Neural cell (in vitro differentiated cells): ENCODE measurements around the gene UCN2. TPM values are rescaled to one million over a fixed set of nuclear protein-coding genes. Genes with fewer than 3 reads are reported as not detected.

Source experiments
- H2AFZ ChIP-seq: fragments of 200-600, 300-800 bp; sonication (generic), shearing (Covaris generic); 2 replicates; pipeline ENCODE4 v1.6.0; 2014; ENCODE audit warnings: low read depth, mild to moderate bottlenecking, antibody characterized with exemption, low read length, moderate library complexity
- H3F3A ChIP-seq: fragments of 200-600 bp; shearing (Covaris generic); 2 replicates; pipeline ENCODE4 v1.6.1; 2016; ENCODE audit warnings: mild to moderate bottlenecking, moderate library complexity, mixed read lengths, antibody characterized with exemption, low read length; ENCODE audit not compliant: insufficient read depth, poor library complexity, severe bottlenecking
- H3K27ac ChIP-seq: fragments of 200-600, 300-800 bp; sonication (generic), shearing (Covaris generic); 2 replicates; pipeline ENCODE4 v1.5.1; 2014; ENCODE audit warnings: mild to moderate bottlenecking, low read length, moderate library complexity
- H3K27me3 ChIP-seq: fragments of 300-800, 200-600 bp; sonication (generic), shearing (Covaris generic); 2 replicates; pipeline ENCODE4 v1.6.0; 2014; ENCODE audit warnings: mild to moderate bottlenecking, low read depth, low read length, moderate library complexity; ENCODE audit not compliant: insufficient read depth
- H3K36me3 ChIP-seq: fragments of 300-800, 200-600 bp; sonication (generic), shearing (Covaris generic); 2 replicates; pipeline ENCODE4 v1.5.1; 2014; ENCODE audit warnings: mild to moderate bottlenecking, antibody characterized with exemption, low read length, moderate library complexity; ENCODE audit not compliant: insufficient read depth
- H3K4me2 ChIP-seq: fragments of 300-800, 200-600 bp; sonication (generic), shearing (Covaris generic); 2 replicates; pipeline ENCODE4 v1.6.0; 2014; ENCODE audit warnings: mild to moderate bottlenecking, low read length
- H3K4me3 ChIP-seq: fragments of 300-800, 200-600 bp; sonication (generic), shearing (Covaris generic); 2 replicates; pipeline ENCODE4 v1.5.1; 2014; ENCODE audit warnings: mild to moderate bottlenecking, low read length, moderate library complexity
- H3K79me2 ChIP-seq: fragments of 200-600 bp; shearing (Covaris generic); replicated peaks from 2 replicates; pipeline ENCODE4 v1.6.0; 2014; ENCODE audit warnings: mild to moderate bottlenecking, low read length, moderate library complexity; ENCODE audit not compliant: insufficient read depth
- H3K9ac ChIP-seq: fragments of 300-800, 200-600 bp; sonication (generic), shearing (Covaris generic); 2 replicates; pipeline ENCODE4 v1.6.1; 2016; ENCODE audit warnings: mild to moderate bottlenecking, low read length, mixed read lengths
- H3K9me2 ChIP-seq: fragments of 200-600 bp; shearing (Covaris generic); 2 replicates; pipeline ENCODE4 v1.6.1; 2016; ENCODE audit warnings: mild to moderate bottlenecking, low read length, mixed read lengths; ENCODE audit not compliant: insufficient read depth
- H3K9me3 ChIP-seq: fragments of 200-600, 300-800 bp; sonication (generic), shearing (Covaris generic); 2 replicates; pipeline ENCODE4 v1.6.1; 2016; ENCODE audit warnings: mild to moderate bottlenecking, mixed run types, low read length, moderate library complexity, mixed read lengths
- H4K20me1 ChIP-seq: fragments of 200-600 bp; shearing (Covaris generic); 2 replicates; pipeline ENCODE4 v1.6.1; 2016; ENCODE audit warnings: mild to moderate bottlenecking, mixed run types; ENCODE audit not compliant: insufficient read depth
- EP300 ChIP-seq: fragments of 450-650 bp; conservative IDR thresholded peaks from 2 replicates; pipeline ENCODE4 v1.6.1; 2014; ENCODE audit warnings: antibody characterized with exemption, mild to moderate bottlenecking, moderate library complexity; ENCODE audit not compliant: poor library complexity, severe bottlenecking
- EZH2 ChIP-seq: fragments of 200-600, 300-800 bp; shearing (Covaris generic), sonication (generic); IDR thresholded peaks from 2 replicates; pipeline ENCODE4 v1.6.1; 2014; ENCODE audit warnings: antibody characterized with exemption, low read length, borderline replicate concordance, mild to moderate bottlenecking; ENCODE audit not compliant: insufficient read depth, poor library complexity, severe bottlenecking
- MXI1 ChIP-seq: fragments of 450-650 bp; conservative IDR thresholded peaks from 2 replicates; pipeline ENCODE4 v1.6.1; 2014; ENCODE audit warnings: antibody characterized with exemption, mild to moderate bottlenecking; ENCODE audit not compliant: poor library complexity, severe bottlenecking
- POLR2AphosphoS5 ChIP-seq: IDR thresholded peaks from 2 replicates; pipeline ENCODE4 v1.6.1; 2012
- RAD21 ChIP-seq: fragments of 450-650 bp; conservative IDR thresholded peaks from 2 replicates; pipeline ENCODE4 v1.6.1; 2014; ENCODE audit warnings: antibody characterized with exemption, mild to moderate bottlenecking, moderate library complexity
- SMC3 ChIP-seq: fragments of 450-650 bp; conservative IDR thresholded peaks from 2 replicates; pipeline ENCODE4 v1.6.1; 2014; ENCODE audit warnings: antibody characterized with exemption, mild to moderate bottlenecking, moderate library complexity; ENCODE audit not compliant: poor library complexity
- TAF1 ChIP-seq: IDR thresholded peaks from 2 replicates; pipeline ENCODE4 v1.6.1; 2012; ENCODE audit warnings: low read depth
- polyA plus RNA-seq: library from polyadenylated mRNA; depleted of rRNA; stranded (reverse); fragments of >200 nt; gene quantifications from 2 replicates; pipeline ENCODE4 v1.2.3, GENCODE V29; 2014
- TF ChIP-seq, protein P1 (sequence below): IDR thresholded peaks from 2 replicates; pipeline ENCODE4 v1.6.1; 2012; ENCODE audit warnings: borderline replicate concordance
- TF ChIP-seq, protein P2 (sequence below): fragments of 450-650 bp; IDR thresholded peaks from 2 replicates; pipeline ENCODE4 v1.5.1; 2014; ENCODE audit warnings: antibody characterized with exemption, mild to moderate bottlenecking, moderate library complexity; ENCODE audit not compliant: poor library complexity, severe bottlenecking

The UCN2 gene
- polyA plus RNA-seq, 1 donor from 2014 or later: 0.68 TPM

DNA sequence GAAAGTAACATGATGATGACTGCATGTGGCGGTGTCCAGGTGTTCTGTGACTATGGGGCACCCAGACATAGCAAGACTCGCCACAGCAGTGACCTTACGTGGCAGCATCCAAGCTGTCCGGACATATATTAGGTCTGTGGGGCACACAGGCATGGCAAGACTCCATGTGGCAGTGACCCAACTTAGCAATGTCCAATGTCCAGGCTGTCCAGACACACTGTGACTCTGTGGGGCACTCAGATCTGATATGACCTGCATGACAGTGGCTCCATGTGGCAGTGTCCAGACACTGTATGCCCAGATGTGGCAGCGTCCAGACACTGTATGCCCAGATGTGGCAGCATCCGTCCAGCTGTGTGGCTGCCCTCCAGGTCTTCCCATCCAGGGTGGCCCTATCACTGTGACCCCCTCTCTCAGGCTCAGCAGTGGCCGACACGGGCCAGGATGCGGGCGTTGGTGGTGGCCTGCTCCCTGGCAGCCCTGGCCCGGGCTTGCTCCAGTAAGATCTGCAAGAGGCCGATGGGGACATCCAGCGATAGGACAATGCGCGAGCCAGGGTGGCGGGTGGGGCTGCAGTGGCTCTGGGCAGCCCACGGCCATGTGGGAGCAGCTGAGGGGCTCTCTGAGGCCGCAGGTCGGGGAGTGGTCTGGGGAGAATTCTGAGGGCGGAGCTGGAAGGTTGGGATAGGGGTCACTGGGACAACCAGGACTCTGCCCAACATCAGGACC is 1.1 kb downstream of the UCN2 start:
- Histone ChIP-seq H3K27ac (no peak overlapping the region), H3K9ac (no peak overlapping the region), H3K9me2 (no peaks in the 10 kb centered on the region)

GRCh38 chr3:48561045-48561736 is 2.4 kb downstream of the UCN2 start:
- no peaks in the 10 kb centered on the region for H3K9me2 ChIP-seq
- H3K79me2 ChIP-seq: no peaks in the 10 kb centered on the region
- no peaks in the 10 kb centered on the region for H4K20me1 ChIP-seq
- no peak overlapping the region for H3K4me2 ChIP-seq
- no peak for TF ChIP-seq POLR2AphosphoS5
- TF ChIP-seq MXI1: no peak
- no peak for TF ChIP-seq TAF1
- TF ChIP-seq, protein P1, sequence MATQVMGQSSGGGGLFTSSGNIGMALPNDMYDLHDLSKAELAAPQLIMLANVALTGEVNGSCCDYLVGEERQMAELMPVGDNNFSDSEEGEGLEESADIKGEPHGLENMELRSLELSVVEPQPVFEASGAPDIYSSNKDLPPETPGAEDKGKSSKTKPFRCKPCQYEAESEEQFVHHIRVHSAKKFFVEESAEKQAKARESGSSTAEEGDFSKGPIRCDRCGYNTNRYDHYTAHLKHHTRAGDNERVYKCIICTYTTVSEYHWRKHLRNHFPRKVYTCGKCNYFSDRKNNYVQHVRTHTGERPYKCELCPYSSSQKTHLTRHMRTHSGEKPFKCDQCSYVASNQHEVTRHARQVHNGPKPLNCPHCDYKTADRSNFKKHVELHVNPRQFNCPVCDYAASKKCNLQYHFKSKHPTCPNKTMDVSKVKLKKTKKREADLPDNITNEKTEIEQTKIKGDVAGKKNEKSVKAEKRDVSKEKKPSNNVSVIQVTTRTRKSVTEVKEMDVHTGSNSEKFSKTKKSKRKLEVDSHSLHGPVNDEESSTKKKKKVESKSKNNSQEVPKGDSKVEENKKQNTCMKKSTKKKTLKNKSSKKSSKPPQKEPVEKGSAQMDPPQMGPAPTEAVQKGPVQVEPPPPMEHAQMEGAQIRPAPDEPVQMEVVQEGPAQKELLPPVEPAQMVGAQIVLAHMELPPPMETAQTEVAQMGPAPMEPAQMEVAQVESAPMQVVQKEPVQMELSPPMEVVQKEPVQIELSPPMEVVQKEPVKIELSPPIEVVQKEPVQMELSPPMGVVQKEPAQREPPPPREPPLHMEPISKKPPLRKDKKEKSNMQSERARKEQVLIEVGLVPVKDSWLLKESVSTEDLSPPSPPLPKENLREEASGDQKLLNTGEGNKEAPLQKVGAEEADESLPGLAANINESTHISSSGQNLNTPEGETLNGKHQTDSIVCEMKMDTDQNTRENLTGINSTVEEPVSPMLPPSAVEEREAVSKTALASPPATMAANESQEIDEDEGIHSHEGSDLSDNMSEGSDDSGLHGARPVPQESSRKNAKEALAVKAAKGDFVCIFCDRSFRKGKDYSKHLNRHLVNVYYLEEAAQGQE: no peak
- TF ChIP-seq RAD21: no peak
- TF ChIP-seq EP300: no peak
- TF ChIP-seq, protein P2, sequence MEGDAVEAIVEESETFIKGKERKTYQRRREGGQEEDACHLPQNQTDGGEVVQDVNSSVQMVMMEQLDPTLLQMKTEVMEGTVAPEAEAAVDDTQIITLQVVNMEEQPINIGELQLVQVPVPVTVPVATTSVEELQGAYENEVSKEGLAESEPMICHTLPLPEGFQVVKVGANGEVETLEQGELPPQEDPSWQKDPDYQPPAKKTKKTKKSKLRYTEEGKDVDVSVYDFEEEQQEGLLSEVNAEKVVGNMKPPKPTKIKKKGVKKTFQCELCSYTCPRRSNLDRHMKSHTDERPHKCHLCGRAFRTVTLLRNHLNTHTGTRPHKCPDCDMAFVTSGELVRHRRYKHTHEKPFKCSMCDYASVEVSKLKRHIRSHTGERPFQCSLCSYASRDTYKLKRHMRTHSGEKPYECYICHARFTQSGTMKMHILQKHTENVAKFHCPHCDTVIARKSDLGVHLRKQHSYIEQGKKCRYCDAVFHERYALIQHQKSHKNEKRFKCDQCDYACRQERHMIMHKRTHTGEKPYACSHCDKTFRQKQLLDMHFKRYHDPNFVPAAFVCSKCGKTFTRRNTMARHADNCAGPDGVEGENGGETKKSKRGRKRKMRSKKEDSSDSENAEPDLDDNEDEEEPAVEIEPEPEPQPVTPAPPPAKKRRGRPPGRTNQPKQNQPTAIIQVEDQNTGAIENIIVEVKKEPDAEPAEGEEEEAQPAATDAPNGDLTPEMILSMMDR: no peak
- H3K9ac ChIP-seq: no peak overlapping the region
- no peaks in the 10 kb centered on the region for H3K9me3 ChIP-seq
- no peaks in the 10 kb centered on the region for H3K36me3 ChIP-seq
- no peak overlapping the region for H2AFZ ChIP-seq
- no peaks in the 10 kb centered on the region for H3K27me3 ChIP-seq
- no peak overlapping the region for H3K4me3 ChIP-seq
- no peak overlapping the region for H3K27ac ChIP-seq
- H3F3A ChIP-seq: no peaks in the 10 kb centered on the region

More for the DNA sequence above, 1.1 kb downstream of the UCN2 start:
- H3K79me2 ChIP-seq: no peaks in the 10 kb centered on the region
- no peak overlapping the region for H3K4me3 ChIP-seq
- TF ChIP-seq POLR2AphosphoS5 (no peak), EP300 (no peak), EZH2 (no peak), MXI1 (no peak), RAD21 (no peak), TAF1 (no peak), SMC3 (no peak)
- TF ChIP-seq, protein P1: no peak
- TF ChIP-seq, protein P2: no peak
- no peaks in the 10 kb centered on the region for H3K36me3 ChIP-seq
- H3K9me3 ChIP-seq: no peaks in the 10 kb centered on the region
- no peaks in the 10 kb centered on the region for H3F3A ChIP-seq
- H3K4me2 ChIP-seq: no peak overlapping the region
- no peak overlapping the region for H2AFZ ChIP-seq
- no peaks in the 10 kb centered on the region for H4K20me1 ChIP-seq
- no peaks in the 10 kb centered on the region for H3K27me3 ChIP-seq
